Kidney capillary endothelial cell (primary cell): Measurements from ENCODE around the gene NR3C2.
A peak's percentile ranks its signal among the peaks of the same experiment; 100 is the strongest.

ENCODE experiments used
- DNase-seq: peaks from one replicate; pipeline ENCODE4 v3.0.0-alpha.2; 2018; ENCODE audit warnings: low spot score

Gene NR3C2

DNA sequence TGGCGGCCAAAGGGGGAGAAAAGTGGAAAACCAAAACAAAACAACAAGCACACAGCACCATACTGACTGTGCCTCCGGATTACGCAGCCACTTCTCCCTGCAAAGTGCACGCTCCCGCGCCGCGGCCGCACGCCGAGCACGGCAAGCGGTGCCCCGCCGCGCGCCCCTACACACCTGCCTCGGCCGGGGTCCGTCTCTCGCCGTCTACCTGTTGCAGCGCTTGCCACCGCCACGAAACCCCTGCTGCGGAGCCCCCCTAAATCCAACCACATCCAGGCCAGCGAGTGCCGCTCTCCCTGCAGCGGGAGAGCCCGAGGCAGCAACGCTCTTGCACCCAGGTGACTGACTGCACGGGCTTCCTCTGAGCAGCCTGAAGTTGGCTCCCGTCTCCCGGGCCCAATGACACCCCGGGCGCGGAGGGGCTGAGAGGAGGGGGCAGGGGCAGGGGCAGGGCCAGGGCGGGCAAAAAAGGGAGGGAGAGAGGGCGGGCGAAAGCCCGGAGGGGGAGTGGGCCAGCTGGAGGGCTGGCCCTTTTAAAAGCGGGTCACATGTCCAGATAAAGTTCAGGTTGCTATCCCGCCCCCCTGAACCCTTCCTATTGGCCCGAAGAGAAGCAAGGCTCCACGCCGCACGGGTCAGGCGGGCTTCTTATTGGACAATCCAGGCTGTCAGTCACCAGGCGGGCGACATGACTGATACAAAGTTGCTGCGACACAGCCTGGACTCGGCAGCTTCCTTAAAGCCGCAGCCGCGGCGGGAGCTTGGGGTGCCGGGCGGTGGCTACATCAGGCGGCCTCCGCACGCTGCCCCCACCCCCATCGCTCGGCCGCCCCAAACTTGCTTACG is at the start of gene NR3C2:
Gene NR3C2, minus strand, starts transcription at position 429 of the 846 bp plus-strand sequence.
- DNase-seq, result peak; percentile 92

DNA sequence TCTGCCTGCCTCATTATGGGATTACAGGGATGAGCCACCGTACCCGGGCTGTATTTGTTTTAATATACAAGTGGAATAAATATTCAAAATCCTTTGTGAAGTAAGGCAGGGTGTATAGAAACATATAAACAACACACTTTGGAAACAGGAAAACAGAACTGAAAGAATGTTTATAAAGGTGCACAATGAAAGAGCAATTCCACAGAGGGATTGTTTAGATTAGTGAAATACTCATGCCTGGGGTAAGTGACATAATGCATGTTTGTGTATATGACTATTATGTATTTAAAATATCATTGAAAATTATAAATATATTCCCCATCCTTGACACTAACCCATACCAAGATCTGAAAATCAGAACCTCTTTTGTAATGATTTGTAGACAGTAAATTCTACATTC is 45.0 kb upstream of the NR3C2 start:
- no peak for DNase-seq

DNA sequence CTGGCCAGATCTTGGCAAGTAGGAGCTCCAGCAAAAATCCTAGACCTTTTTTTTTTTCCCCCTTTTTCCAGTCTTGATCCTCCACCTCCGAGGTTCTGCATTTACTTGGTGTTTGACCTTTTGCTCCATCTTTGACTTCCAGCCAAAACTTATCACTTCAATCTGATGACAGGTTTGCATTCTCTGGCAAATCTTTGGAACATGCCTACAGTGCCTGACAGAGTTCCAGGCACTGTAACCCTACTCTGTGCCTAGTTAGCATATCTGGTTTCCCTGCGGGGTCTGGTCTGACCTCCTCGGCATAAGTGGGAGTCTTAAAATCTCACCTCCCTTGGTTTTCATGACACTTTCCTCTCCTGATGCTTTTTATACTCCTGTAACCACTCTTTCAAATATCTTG is 39.4 kb upstream of the NR3C2 start:
- no peak for DNase-seq

DNA sequence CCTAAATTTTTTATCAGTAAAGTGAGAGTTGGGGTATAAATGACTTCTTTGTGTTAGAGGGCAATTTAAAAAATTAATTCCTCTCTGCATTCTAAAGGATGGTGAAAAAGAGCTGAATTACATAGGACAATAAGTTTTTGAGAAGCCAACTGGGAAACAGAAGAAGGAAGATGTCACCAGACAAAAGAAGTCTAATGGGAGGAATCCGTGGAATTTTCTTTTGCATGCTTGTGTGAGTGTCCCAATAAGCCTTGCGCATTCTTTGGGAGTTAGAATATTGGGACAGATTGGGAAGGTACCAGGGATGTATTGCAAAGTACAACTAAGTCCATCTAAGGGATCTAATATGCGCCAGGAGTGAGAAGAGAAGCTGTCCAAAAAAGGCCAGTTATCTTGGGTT is 35.1 kb upstream of the NR3C2 start:
- DNase-seq, result no peak

DNA sequence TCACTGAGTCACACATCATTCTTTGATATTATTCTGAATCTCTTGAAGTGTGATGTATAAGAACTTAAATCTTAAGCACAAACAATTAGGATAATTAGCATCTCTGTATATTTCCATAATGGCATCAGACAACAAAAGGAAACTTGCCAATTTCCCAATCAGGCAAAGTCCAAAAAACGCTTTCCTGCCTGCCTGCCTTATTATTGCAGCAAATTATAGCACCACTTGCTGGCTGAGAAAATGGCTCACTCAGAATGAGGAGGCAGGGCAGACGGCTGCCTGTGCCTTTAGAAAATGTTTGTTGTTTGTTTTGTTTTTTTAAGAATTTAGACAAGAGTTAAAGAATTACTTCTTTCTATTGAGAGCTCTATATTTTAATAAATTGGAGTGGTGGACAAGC is 27.7 kb upstream of the NR3C2 start:
- DNase-seq, result no peak

DNA sequence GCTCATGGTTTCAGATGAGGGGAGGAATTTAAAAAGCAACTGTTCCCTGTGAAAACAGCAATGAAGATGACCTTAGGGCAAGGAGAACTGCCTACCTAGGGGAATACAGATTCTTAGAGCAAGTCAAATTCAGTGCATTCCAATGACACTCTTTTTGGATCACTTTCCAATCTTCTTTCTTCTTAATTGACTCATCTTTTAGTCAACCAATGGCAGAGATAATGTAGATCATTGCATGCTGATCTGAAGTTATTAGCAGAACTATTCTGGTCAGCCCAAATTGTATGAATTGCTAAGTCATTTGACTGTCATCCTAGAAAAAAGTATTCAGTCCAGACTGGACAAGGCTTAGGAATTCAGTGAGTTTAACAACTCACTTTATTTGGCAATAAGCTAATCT is 12.6 kb upstream of the NR3C2 start:
- no peak for DNase-seq

DNA sequence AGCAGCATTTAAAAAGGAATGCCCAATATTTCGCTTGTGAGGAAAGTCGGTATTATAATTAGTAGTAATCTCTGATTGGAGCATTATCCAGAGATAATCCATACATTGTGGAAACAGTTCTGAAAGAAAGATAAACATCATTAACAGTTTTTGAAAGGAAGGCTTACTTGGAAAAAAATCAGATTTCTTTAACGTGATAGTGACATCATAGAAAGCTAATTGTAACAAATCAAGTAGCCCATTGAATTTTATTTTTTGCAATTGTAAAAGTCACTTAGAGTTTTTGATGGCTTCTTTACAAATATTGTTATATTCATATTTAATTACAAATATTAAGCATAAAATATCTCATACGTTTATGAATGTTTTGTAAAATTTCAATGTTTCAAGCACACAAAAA is 11.6 kb upstream of the NR3C2 start:
- DNase-seq, result no peak

DNA sequence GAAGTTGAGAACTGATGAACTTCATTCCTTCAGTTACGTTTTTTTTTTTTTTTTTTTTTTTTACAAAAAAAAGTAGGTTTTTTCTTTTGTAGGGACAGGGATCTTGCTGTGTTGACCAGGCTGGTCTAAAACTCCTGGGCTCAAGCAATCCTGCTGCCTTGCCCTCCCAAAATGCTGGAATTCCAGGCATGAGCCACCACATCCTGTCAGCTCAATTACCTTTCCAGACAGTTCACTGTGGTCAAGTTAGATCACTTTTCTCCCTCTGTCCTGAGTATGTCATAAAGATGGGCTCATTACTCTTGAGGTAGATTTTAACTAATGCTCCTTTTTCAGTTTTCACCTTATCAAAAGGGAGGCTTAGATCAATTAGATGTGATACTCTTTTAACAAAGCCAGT is 10.8 kb upstream of the NR3C2 start:
- no peak for DNase-seq

DNA sequence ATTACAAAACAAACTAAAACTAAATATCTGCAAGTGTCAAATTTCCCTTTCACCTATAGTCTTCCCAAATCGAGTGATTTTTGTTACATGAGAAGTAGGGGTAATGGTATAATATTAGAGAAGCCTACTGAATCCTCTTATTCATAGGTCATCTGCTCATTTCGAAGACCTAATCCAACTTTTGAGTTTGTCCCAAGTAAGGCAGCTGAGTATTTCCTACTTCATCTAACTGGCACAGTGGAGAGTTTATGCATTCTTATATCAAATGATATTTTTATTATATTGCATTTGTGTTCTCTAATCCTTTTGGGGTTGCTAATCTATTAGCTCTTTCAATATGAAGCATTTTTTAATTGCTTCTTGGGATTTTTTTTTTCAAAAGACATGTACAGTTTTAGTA is 7.7 kb upstream of the NR3C2 start:
- DNase-seq, result no peak

DNA sequence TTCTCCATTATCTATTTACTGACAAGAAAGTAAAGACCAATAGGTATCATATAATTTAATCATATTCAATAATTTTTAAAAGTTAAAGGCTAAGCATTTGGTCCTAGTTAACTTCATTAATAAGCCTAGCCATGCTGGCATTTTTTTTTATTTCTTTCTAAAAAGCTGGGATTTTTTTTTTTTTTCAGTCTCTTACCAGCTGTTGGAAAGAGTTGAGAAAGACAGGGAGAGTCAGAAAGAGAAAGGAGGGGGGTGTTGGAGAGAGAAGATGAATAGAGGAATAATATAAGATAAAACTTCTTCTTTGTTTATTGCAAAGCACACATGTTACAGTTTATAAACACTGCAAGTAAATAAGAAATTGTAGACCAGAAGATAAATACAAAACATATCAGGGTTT is 5.9 kb upstream of the NR3C2 start:
- DNase-seq, result no peak

DNA sequence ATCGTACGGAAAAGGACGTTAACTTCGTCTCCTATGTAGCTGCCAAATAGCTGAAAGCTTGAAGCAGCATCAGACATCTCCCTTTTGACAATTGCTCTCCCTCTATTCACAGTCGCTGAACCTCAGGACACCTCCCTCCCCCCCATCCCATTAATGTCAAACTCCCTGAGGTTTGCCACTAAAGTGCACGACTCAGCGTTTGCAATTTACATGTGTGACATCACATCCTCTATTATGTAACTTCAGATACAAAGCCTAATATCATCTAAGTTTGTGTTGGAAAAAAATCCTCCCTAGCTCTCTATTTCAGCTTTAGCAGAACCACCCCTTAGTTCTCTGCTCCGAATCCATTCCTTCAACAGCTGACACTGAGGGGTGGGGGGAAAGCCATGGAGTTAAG is 5.5 kb upstream of the NR3C2 start:
- DNase-seq, result no peak

DNA sequence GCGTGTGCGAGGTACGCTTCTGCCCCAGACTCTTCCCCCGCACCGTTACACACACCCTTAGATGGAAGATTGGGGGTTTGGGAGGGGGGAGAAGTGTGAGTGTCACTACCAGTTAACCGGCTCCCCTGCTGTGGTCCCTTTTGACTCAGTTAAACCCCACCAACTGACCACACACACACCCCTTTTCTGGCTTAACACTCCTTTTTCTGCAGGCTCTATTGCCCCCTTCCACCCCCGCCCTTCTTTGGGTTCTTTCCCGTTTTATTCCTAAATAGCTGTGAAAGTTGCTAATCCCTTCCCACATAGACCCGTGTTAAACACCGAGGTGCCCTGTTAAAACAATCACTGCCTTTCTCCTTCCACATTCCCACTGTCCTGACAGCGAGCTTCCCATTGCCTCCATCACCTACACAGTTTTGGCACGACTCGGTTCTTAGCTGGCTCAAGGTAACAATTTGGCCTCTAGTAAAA is 3.7 kb upstream of the NR3C2 start:
- DNase-seq, result no peak

DNA sequence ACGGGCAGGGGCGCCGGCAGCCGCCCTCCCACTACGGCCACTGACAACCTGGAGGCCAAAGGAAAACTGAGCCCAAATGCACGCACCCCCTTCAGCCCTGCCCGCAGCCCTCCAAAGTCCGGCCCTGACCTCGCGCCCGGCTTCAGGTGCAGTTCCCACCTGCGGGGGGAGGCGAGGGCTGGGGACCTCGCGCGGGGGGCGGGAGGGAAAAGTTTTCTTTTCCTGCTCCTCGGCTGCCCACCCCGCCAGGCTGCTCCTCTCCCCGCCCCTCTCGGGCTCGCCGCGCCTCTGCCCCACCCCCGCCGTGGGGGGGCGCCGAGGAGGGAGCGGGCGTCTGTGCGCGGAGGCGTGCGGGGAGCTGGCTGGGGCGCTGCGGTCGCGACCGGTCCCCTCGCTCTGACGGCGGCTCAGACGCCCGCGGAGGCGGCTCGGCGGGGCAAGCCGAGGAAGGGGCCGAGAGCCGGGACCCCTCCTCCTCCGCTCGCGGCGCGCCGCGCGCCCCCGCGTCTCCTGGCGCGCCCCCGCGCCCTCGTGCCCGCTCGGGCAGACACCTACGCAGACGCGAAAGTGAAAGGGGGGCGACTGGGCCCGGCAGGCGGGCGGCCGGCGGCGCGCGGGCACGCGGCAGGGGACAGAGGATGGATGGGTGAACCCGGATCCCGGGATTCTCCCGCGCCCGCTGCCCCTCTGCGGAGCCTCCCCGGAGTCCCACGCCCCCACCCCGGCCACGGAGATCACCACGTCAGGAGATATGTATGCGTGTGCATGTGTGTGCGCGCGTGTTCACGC is 3.1 kb upstream of the NR3C2 start:
- DNase-seq, result peak; percentile 21

DNA sequence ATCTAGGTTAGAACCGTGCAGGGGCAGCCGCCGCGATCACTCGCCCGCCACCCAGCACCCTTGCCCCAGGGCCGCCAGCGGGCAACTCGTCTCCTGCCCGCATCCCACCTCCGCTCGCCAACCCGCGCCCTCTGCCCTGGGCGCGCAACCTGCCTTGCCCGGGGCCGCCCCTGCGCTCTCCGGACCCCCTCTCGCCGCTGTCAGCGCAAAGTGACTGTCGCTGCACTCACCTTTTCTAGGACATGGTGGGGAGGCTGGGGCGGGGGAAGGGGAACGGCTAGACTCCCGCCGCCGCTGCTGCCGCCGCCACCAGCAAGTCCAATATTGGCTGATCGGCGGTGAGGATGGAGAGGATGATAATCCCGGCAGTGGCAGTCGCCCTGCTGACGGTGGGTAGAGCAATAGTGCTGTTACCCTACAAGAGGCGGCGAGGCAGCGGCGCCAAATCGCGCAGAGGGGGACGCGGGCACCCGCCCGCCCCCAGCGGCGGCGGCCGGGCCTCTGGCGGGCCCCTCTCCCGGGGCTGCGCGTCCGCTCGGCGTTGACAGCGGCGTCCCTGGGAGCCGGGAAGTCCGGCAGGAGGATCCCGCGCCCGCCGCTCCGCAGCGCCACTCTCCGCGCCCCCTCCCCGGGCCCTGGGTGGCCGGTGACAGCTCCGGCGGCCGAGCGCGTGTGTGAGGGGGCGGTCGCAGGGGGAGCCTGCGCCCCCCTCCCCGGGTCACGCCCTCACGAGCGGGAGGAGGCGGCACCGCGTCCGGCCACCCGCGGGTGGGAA is 2.3 kb upstream of the NR3C2 start:
- DNase-seq, result no peak

DNA sequence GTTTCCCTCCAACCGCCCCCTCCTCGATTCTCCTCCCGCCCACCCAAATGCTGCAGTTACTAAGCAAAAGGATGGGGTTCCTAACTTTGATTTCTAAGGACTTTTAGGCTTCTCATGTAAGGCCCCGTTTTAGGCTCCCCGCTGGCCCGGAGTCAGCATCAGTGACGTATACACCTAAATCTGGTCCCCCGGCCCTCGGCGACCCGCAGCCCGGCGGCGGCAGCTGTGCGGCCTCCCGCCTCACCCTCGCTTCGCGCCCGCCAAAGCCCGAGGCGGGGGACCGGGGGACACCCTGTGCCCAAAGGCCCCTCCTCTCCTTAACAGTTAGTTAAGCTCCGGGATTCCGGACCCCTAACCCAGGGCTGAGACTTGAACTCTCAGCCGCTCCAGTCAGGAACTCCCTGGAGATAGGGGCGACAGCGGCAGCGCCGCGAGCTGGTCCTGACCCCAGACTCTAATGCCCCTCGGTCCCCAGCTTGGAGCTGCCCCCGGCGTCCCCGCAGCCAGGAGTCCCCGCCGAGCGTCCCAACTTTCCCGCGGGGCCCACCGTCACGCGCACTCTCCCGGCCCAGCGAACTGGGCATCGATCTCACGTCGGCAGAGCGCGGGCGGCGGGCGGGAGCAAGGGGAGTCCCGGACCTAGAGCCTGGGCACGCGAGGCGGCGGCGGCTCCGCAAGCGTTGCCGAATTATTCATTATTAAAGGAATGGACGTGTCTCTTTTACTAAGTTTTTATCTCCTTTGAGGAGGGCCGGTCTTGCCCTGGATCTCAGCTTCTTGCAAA is 1.5 kb upstream of the NR3C2 start:
- DNase-seq, result peak; percentile 22

DNA sequence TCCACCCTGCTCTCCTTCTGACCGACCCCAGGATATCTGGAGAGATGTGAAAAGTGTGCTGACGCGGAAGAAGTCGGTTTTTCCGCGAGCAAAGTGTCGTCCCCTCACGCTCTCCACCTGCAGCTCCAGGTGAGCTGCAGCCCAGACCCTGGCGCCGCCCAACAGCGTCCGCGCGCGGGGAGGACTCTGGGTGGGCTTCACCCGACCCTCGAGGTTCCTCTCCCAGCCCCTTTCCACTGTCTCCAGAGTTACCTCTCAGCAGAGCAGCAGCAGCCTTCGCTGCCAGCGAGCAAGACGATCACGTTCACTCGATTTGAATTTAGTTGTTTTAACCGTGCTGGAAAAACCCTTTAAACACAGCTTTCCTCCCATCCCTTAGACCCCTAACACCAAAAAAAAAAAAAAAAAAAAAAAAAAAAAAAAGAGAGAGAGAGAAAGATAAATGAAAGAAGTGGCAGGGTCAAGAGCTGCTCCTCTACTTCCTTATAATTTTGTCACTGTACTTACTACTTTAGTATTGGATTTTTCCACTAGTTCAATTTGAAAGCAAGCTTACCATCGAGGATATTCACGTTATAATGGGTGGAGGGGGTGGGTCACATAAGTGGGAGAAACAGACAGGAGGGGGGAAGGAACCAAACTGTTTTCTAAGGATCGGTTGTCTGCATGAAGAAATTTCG is 758 bp upstream of the NR3C2 start:
- no peak for DNase-seq

DNA sequence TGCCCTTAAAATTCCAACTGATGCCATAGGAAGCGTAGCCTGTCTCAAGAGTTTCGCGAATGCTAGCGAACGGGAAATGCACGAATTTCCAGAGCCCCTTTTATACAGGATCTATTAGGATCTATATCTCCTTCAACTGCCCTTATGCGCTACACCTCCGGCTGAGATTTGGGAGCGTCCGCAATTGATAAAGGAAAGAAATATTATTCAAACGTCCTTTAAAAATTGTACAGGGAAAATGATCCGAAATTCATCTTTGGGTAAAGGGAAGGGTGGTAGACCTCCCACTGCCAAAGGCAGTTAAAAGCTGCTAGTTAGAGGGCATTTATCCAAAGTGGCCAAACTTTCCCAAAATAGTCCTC is 609 bp downstream of the NR3C2 start:
- peak; percentile 18 for DNase-seq

DNA sequence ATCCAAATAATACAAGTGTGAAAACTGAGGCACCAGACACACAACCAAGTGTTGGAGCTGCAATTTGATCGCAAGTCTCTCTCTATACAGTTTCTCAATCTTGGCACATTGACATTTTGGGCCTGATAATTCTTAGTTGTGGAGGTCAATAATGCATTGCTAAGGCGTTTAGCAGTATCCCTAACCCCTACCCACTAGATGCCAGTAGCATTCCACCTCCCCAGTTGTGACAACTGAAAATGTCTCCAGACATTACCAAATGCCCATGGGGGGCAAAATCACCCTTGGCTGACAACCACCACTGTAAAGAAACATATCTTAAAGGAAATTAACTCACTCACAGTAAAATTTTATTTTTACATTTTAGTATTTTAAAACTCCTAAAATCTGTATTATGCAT is 4.2 kb downstream of the NR3C2 start:
- DNase-seq, result no peak

DNA sequence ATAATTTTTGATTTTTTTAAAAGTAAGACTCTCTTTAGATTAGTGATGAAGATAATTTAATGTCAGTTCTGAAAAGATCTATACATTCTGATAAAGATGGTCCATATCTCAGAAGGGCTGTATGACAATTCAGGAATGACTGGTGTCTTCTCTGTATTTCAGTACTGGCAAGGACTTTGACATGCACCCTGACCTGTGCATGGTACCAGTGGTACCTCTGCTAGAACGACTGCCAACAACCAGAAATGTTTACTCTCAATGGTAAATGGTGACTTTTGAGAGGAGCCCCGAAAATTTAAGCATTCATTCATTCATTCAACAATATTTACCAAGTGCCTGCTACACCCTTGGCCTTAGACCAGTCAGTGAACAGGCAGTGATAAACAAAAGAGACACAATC is 4.8 kb downstream of the NR3C2 start:
- DNase-seq, result no peak

DNA sequence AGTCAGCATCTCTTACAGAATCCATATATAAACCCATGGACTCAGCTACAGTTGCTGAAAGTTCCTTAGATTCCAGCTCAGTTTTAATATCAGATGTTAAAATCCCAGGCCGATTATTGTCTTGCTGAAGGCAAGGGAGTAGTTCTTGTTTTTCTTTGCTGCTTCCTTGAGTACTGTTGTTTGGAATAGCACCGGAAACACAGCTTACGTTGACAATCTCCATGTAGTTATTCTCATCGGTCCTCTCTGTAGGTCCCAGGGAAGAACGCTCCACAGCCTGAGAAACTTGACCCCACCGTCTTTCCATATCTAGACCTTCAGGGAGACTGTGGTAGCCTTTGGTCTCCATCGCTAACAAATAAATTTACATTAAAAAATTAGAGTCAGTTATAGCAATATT is 5.7 kb downstream of the NR3C2 start:
- no peak for DNase-seq

DNA sequence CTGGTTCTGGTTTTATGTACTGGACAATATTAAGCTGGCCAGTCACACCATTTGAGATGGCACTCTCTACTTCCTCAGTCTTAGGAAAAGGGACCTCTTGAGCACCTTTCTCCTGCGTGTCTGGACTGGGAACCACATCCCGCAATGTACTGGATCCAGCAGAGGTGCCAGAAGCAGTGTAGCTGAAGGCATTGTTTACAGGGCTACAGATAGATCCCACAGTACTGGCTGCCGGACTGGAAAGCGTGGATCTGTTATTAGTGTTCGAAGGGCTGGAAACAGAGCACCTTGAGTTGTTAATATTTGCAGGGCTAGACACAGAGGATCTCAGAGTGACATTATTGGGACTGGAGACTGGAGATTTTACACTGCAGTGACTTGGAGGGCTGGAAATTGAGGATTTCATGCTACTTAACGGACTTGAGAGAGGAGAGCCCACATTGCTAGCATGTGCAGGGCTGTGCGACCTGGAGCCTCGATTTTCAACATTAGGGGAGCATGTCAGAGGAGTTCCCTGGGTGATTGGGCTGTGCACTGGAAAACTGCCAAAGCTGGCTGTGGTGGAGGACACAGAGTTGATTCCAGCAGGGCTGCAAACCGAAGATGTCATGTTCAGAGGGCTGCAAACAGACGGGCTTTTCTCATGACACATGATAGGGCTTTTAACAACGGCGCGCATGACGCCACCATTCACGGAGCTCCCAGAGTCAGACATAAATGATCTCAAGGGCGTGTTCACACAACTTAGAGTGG is 6.4 kb downstream of the NR3C2 start:
- no peak for DNase-seq
